ENCODE data around the gene GLG1.

- TF ChIP-seq, protein P1, sequence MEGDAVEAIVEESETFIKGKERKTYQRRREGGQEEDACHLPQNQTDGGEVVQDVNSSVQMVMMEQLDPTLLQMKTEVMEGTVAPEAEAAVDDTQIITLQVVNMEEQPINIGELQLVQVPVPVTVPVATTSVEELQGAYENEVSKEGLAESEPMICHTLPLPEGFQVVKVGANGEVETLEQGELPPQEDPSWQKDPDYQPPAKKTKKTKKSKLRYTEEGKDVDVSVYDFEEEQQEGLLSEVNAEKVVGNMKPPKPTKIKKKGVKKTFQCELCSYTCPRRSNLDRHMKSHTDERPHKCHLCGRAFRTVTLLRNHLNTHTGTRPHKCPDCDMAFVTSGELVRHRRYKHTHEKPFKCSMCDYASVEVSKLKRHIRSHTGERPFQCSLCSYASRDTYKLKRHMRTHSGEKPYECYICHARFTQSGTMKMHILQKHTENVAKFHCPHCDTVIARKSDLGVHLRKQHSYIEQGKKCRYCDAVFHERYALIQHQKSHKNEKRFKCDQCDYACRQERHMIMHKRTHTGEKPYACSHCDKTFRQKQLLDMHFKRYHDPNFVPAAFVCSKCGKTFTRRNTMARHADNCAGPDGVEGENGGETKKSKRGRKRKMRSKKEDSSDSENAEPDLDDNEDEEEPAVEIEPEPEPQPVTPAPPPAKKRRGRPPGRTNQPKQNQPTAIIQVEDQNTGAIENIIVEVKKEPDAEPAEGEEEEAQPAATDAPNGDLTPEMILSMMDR (IDR thresholded peaks at IDR 0.05; ENCODE audit: low read depth, low read length), result no peak
- no peak for TF ChIP-seq EZH2phosphoT487 (IDR thresholded peaks at IDR 0.05; ENCODE audit: low read depth)
Observed at GRCh38 chr16:74583926-74584666, 22.8 kb downstream of the GLG1 start.
